Suprapubic skin (tissue), 4 donors: Measurements from ENCODE around the gene NEUROD2. TPM values are rescaled to one million over a fixed set of nuclear protein-coding genes. Genes with fewer than 3 reads are reported as not detected.

Experiments
- DNase-seq, 2 donors: peaks; one replicate each; pipeline ENCODE4 v3.0.0-alpha.2; 2019; ENCODE audit warnings: low spot score in 2 of 2
- H3K27ac ChIP-seq: fragments of 200-600 bp; sonication (generic); one replicate; pipeline ENCODE4 v1.5.1; 2019
- H3K27me3 ChIP-seq: fragments of 200-600 bp; sonication (generic); one replicate; pipeline ENCODE4 v1.5.1; 2019
- H3K36me3 ChIP-seq: fragments of 200-600 bp; sonication (generic); one replicate; pipeline ENCODE4 v1.5.1; 2019
- H3K4me1 ChIP-seq: fragments of 200-600 bp; sonication (generic); one replicate; pipeline ENCODE4 v1.5.1; 2019
- H3K4me3 ChIP-seq: fragments of 200-600 bp; sonication (generic); one replicate; pipeline ENCODE4 v1.5.1; 2019; ENCODE audit warnings: mild to moderate bottlenecking
- H3K9me3 ChIP-seq: fragments of 200-600 bp; sonication (generic); one replicate; pipeline ENCODE4 v1.5.1; 2019
- CTCF ChIP-seq, 2 donors: fragments of 200-600 bp in 1 of 2; fragments of 450-650 bp in 1 of 2; sonication (generic) in 1 of 2; IDR thresholded peaks; one replicate each; pipeline ENCODE4 v1.5.1; 2016 to 2019; ENCODE audit warnings: antibody characterized with exemption in 2 of 2, mild to moderate bottlenecking in 1 of 2, moderate library complexity in 1 of 2
- EP300 ChIP-seq: sonication (generic); formaldehyde crosslinking; IDR thresholded peaks from one replicate; pipeline ENCODE4 v1.6.1; 2017; ENCODE audit warnings: antibody characterized with exemption
- POLR2A ChIP-seq, 2 donors: fragments of 450-650 bp; IDR thresholded peaks; one replicate each; pipeline ENCODE4 v1.6.1; 2017; ENCODE audit warnings: antibody characterized with exemption in 2 of 2, mild to moderate bottlenecking in 2 of 2, moderate library complexity in 2 of 2
- POLR2AphosphoS5 ChIP-seq, 3 donors: sonication (generic); formaldehyde crosslinking; IDR thresholded peaks; one replicate each; pipeline ENCODE4 v1.6.1; 2017; ENCODE audit warnings: antibody characterized with exemption in 3 of 3
- WGBS: methylation state at CpG from one replicate; pipeline ENCODE4 v1.1.5; 2018; 5-methylcytosine and 5-hydroxymethylcytosine counted together
- total RNA-seq, 4 donors: library from RNA; depleted of rRNA; stranded (reverse); fragments of >200 nt; gene quantifications; one replicate each; pipeline ENCODE4 v1.1.0, GENCODE V29; 2016

NEUROD2 gene
- total RNA-seq, 4 donors from 2014 or later = not detected

DNA sequence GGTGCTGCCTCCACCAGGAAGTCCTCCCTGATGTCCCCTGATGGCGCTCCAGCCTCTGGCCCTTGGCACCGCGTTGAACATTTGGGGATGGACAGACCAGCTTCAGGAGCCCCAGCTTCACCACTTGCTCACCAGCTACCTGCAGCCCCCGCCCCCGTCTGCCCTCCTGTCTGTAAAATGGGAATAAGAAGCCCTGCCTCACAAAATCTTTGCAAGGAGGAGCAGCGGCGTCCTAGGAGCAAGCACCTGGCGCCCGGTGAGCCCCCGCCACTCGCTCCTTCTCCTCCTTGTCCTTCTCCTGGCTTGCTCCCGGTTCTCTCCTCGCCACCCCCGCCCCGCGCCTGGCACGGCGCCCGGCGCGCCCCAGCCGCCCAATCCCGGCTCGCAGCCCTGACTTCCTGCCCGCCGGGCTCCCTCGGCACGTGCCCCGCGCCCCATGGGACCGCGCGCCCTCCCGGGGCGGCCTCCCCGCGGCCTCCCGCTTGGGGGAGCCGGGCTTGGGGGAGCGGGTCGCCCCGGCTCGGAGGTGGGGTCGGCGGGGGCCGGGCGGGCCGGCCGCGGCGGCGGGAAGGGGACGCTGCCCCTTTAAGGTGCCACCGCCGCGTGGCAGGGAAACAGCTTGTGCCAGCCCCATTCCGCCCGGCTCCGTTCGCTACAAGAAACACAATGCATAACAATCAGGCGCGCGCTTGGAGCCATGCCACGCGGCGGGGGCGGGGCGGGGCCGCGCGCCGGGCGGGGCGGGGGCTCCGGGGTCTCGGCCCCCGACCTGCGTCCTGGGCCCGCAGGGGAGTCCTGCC lies 9.9 kb upstream of the NEUROD2 start:
- H3K9me3 ChIP-seq = no peaks in the 10 kb centered on the region
- H3K27ac ChIP-seq = peak overlapping the region; percentile 70
- H3K36me3 ChIP-seq = no peaks in the 10 kb centered on the region
- no peak for DNase-seq
- WGBS = no CpG with 5 or more reads among the region's 79 CpGs
- peaks cover 19% of the 10 kb centered on the region for H3K4me1 ChIP-seq
- no peak for TF ChIP-seq EP300
- TF ChIP-seq POLR2AphosphoS5 (IDR thresholded peaks at IDR 0.05) = no peak
- TF ChIP-seq CTCF (IDR thresholded peaks at IDR 0.05) = no peak
- TF ChIP-seq POLR2A (IDR thresholded peaks at IDR 0.05) = no peak
- H3K4me3 ChIP-seq = peak overlapping the region; percentile 74
- peaks cover 7% of the 10 kb centered on the region for H3K27me3 ChIP-seq

DNA sequence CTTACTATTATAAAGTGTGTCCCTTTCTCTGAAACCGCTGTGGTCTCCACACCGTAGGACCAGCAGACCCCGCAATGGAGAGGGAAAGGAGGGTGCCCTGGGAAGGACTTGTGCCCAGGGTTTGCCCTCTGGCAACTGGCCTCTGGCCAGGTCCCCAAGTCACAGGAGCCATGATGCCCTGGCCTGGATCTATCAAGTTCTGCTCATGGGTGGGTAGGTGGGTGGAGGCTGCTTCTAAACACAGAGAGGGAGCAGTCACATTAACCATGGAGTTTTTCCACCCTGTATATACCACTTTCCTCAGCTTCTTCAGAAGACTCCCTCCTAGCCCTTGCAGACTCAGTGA lies 9.4 kb upstream of the NEUROD2 start:
- Histone ChIP-seq H3K4me1 (peaks cover 15% of the 10 kb centered on the region), H3K36me3 (no peaks in the 10 kb centered on the region), H3K4me3 (peak overlapping the region; percentile 74), H3K9me3 (no peaks in the 10 kb centered on the region), H3K27me3 (peaks cover 12% of the 10 kb centered on the region), H3K27ac (no peak overlapping the region)
- no peak for DNase-seq
- TF ChIP-seq EP300 = no peak
- no peak for TF ChIP-seq POLR2AphosphoS5 (IDR thresholded peaks at IDR 0.05)
- TF ChIP-seq CTCF (IDR thresholded peaks at IDR 0.05) = no peak
- no peak for TF ChIP-seq POLR2A (IDR thresholded peaks at IDR 0.05)
- no CpG with 5 or more reads among the region's 3 CpGs for WGBS

DNA sequence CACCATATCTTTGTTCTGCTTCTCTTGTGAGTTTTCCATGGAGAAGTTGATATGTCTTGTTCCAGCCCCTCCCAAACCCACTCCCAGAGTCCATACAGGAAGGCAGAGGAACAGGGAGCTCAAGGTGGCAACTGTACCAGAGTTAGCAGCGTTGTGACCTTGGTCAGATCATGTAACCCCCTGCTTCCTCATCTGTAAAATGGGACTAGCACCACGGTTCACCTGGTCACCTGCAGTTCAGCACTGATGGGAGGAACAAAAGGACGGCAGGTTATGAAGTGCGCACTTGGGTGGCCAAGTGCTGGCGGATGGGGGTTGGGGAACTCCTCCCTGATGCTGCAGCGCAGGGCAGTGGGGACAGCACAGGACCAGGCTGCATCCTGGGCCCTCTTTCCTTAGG lies 7.7 kb upstream of the NEUROD2 start:
- no peak for DNase-seq
- no peaks in the 10 kb centered on the region for H3K9me3 ChIP-seq
- 67% methylated on average over 6 of the region's 6 CpGs for WGBS
- H3K36me3 ChIP-seq = no peaks in the 10 kb centered on the region
- H3K27ac ChIP-seq = no peak overlapping the region
- TF ChIP-seq CTCF (IDR thresholded peaks at IDR 0.05) (no peak), POLR2AphosphoS5 (IDR thresholded peaks at IDR 0.05) (no peak), EP300 (no peak), POLR2A (IDR thresholded peaks at IDR 0.05) (no peak)
- H3K27me3 ChIP-seq = peaks cover 25% of the 10 kb centered on the region
- H3K4me1 ChIP-seq = peaks cover 14% of the 10 kb centered on the region
- no peak overlapping the region for H3K4me3 ChIP-seq

GRCh38 chr17:39614545-39615157 lies 6.9 kb upstream of the NEUROD2 start:
- H3K36me3 ChIP-seq = no peaks in the 10 kb centered on the region
- H3K9me3 ChIP-seq = no peaks in the 10 kb centered on the region

More at GRCh38 chr17:39614545-39615157, 6.9 kb upstream of the NEUROD2 start:
- TF ChIP-seq CTCF (IDR thresholded peaks at IDR 0.05) (no peak), EP300 (no peak), POLR2A (IDR thresholded peaks at IDR 0.05) (no peak), POLR2AphosphoS5 (IDR thresholded peaks at IDR 0.05) (no peak)
- Histone ChIP-seq H3K27ac (no peak overlapping the region), H3K4me3 (no peak overlapping the region), H3K27me3 (peaks cover 33% of the 10 kb centered on the region), H3K4me1 (peaks cover 14% of the 10 kb centered on the region)
- 98% methylated on average over 3 of the region's 3 CpGs for WGBS
- no peak for DNase-seq
